ENCODE data around the gene PKP2.

GRCh38 chr12:32897687-32898573 lies 1.4 kb upstream of the PKP2 start:
- no peak for TF ChIP-seq EZH2phosphoT487 (IDR thresholded peaks at IDR 0.05; ENCODE audit: low read depth, severe bottlenecking, unreplicated experiment)
- TF ChIP-seq CTCF (IDR thresholded peaks at IDR 0.05; ENCODE audit: poor library complexity), result no peak
